Lung (tissue), 12 donors: Measurements from ENCODE around the gene ECE2. TPM values are rescaled to one million over a fixed set of nuclear protein-coding genes. Genes with fewer than 3 reads are reported as not detected.

Source experiments
- ATAC-seq: fragments of 200-7000 bp; cut with Tn5 transposase; one replicate; pipeline ENCODE4 v1.9.1; 2020; ENCODE audit warnings: moderate number of reproducible peaks; ENCODE audit not compliant: insufficient read depth, low FRiP score
- DNase-seq, 3 donors: peaks; one replicate each; pipeline ENCODE4 v3.0.0-alpha.2; 2013 to 2017
- H3K27ac ChIP-seq, 2 donors: one replicate each; pipeline ENCODE4 v1.5.1; 2013; ENCODE audit warnings: mild to moderate bottlenecking in 2 of 2, moderate library complexity in 2 of 2, control low read depth in 1 of 2, inconsistent platforms in 1 of 2, low read depth in 1 of 2, low read length in 1 of 2
- H3K27me3 ChIP-seq, 3 donors: one replicate each; pipeline ENCODE4 v1.5.1; 2013; ENCODE audit warnings: low read length in 2 of 3; ENCODE audit not compliant: control insufficient read depth in 3 of 3, insufficient read depth in 3 of 3
- H3K36me3 ChIP-seq, 4 donors: one replicate each; pipeline ENCODE4 v1.5.1; 2013; ENCODE audit warnings: low read length in 4 of 4, mild to moderate bottlenecking in 1 of 4, moderate library complexity in 1 of 4; ENCODE audit not compliant: control insufficient read depth in 4 of 4, insufficient read depth in 4 of 4
- H3K4me1 ChIP-seq, 5 donors: one replicate each; pipeline ENCODE4 v1.5.1; 2013; ENCODE audit warnings: low read length in 5 of 5, mild to moderate bottlenecking in 2 of 5, moderate library complexity in 1 of 5; ENCODE audit not compliant: control insufficient read depth in 5 of 5, insufficient read depth in 5 of 5
- H3K4me3 ChIP-seq: one replicate; pipeline ENCODE4 v1.5.1; 2013; ENCODE audit warnings: mild to moderate bottlenecking, control low read depth, moderate library complexity
- H3K9ac ChIP-seq, 2 donors: one replicate each; pipeline ENCODE4 v1.5.1; 2013; ENCODE audit warnings: low read length in 2 of 2, control low read depth in 1 of 2; ENCODE audit not compliant: insufficient read depth in 1 of 2
- H3K9me3 ChIP-seq, 4 donors: one replicate each; pipeline ENCODE4 v1.5.1; 2013; ENCODE audit warnings: low read length in 3 of 4, mild to moderate bottlenecking in 1 of 4, moderate library complexity in 1 of 4; ENCODE audit not compliant: control insufficient read depth in 4 of 4, insufficient read depth in 3 of 4
- WGBS, 2 donors: extraction: QIAGEN DNeasy Blood & Tissue Kit; methylation state at CpG; one replicate each; pipeline ENCODE4 v1.1.7; 2013; 5-methylcytosine and 5-hydroxymethylcytosine counted together
- polyA plus RNA-seq, 2 donors: library from polyadenylated mRNA; stranded (reverse); fragments of 200-250 nt; gene quantifications; one replicate each; pipeline ENCODE4 v1.2.1, GENCODE V29; 2013
- total RNA-seq, 2 donors: library from RNA; depleted of rRNA in 1 of 2; stranded (reverse); fragments of >200 nt in 1 of 2; gene quantifications; one replicate each; pipeline ENCODE4 v1.2.1, GENCODE V29; 2014 to 2021
- TF ChIP-seq, protein P1 (sequence below): IDR thresholded peaks from 2 replicates; pipeline ENCODE4 v1.5.1; 2012; ENCODE audit warnings: mild to moderate bottlenecking; ENCODE audit errors: control extremely low read depth, extremely low read depth
- donor health status: control.
- donor health status: control.
- donor health status: Bipolar disorder and iron deficiency.
- donor health status: healthy.
- donor health status: DM: yes; HTN: yes; CAD: no.

ECE2 gene
- total and polyA plus RNA-seq, 4 donors: 0.15 TPM; not detected in 3

DNA sequence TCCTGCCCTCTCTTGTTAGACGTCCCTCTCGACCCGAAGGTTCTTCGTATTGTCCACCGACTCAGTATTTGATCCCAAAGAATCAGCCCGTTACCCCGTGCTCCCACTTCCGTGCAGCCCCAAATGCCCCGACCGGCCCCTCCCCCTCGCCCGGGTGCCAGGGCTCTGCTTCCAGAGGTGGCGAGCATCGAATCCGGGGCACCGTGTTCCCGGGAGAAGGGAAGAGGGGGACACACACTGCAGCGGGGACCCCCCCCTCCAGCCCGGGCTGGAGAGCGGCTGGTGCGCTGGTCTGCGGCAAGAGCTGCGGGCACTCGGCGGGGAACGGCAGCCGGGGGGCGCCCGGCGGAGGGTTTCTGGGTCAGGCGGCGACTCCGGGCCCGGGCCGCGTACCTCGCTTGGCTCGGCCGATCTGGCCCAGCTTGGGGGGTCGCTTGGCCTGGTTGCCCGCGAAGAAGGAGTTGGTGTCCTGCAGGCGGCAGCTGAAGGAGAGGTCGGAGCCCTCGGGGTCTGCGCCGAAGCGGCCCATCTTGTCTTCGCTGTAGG, 15.0 kb upstream of the ECE2 start:
- no peak overlapping the region for H3K9ac ChIP-seq
- H3K27ac ChIP-seq: no peak overlapping the region
- no peaks in the 10 kb centered on the region for H3K9me3 ChIP-seq
- DNase-seq (no peak), ATAC-seq (no peak)
- peak overlapping the region; percentile 25 for H3K4me3 ChIP-seq
- TF ChIP-seq, protein P1, sequence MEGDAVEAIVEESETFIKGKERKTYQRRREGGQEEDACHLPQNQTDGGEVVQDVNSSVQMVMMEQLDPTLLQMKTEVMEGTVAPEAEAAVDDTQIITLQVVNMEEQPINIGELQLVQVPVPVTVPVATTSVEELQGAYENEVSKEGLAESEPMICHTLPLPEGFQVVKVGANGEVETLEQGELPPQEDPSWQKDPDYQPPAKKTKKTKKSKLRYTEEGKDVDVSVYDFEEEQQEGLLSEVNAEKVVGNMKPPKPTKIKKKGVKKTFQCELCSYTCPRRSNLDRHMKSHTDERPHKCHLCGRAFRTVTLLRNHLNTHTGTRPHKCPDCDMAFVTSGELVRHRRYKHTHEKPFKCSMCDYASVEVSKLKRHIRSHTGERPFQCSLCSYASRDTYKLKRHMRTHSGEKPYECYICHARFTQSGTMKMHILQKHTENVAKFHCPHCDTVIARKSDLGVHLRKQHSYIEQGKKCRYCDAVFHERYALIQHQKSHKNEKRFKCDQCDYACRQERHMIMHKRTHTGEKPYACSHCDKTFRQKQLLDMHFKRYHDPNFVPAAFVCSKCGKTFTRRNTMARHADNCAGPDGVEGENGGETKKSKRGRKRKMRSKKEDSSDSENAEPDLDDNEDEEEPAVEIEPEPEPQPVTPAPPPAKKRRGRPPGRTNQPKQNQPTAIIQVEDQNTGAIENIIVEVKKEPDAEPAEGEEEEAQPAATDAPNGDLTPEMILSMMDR: no peak
- peaks cover 0 to 48% (median 31%) of the 10 kb centered on the region in 3 donors for H3K27me3 ChIP-seq
- H3K36me3 ChIP-seq: peaks cover 0 to 4% (median 0%) of the 10 kb centered on the region in 4 donors
- H3K4me1 ChIP-seq: peaks cover 0 to 28% (median 5%) of the 10 kb centered on the region in 5 donors
- WGBS, 2 donors: 1 to 2% methylated on average over 39 to 49 of the region's 49 CpGs

DNA sequence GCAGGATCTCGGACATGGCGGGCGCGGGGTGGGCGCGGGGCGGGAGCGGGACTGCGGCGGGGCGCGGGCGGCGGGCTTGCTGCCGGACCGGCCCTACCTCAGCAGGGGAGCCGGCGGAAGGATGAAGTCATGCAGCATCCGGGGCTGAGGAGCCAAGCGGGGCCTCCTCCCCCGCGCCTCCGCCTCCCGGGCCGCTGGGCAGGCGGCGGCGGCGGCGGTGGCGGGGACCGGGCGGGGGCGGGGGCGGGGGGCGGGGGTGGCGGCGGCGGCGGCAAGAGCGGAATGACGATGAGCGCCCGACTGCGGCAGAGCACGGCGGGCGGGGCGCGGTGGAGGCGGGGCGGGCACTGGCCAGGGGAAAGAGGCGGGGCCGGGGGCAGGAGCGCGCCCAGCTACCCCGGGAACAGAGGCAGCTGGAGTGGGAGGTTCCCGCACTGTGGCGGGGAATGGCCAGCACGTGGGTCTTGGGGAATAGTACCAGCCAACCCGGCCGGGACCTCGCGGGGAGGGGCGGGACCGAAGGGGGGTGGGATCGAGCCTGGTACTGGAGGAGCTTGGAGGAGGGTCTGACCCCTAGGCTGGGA, 14.5 kb upstream of the ECE2 start, which contains the start of gene CAMK2N2:
Gene CAMK2N2 (minus strand): TSS at position 284 of the 584 bp plus-strand sequence. CDS start 268 bp downstream, at position 16.
- DNase-seq: peak; percentile 11 to 47 (median 21)
- peaks cover 0 to 4% (median 0%) of the 10 kb centered on the region in 4 donors for H3K36me3 ChIP-seq
- peak; percentile 67 for ATAC-seq
- peaks cover 0 to 48% (median 31%) of the 10 kb centered on the region in 3 donors for H3K27me3 ChIP-seq
- peaks cover 0 to 28% (median 5%) of the 10 kb centered on the region in 5 donors for H3K4me1 ChIP-seq
- H3K27ac ChIP-seq: no peak within 1 kb of the TSS
- H3K4me3 ChIP-seq: peak within 1 kb of the TSS; percentile 40
- TF ChIP-seq, protein P1: no peak
- H3K9ac ChIP-seq: no peak within 1 kb of the TSS
- WGBS, 2 donors: 1% methylated on average over 20 to 67 of the region's 67 CpGs
- H3K9me3 ChIP-seq: no peaks in the 10 kb centered on the region

DNA sequence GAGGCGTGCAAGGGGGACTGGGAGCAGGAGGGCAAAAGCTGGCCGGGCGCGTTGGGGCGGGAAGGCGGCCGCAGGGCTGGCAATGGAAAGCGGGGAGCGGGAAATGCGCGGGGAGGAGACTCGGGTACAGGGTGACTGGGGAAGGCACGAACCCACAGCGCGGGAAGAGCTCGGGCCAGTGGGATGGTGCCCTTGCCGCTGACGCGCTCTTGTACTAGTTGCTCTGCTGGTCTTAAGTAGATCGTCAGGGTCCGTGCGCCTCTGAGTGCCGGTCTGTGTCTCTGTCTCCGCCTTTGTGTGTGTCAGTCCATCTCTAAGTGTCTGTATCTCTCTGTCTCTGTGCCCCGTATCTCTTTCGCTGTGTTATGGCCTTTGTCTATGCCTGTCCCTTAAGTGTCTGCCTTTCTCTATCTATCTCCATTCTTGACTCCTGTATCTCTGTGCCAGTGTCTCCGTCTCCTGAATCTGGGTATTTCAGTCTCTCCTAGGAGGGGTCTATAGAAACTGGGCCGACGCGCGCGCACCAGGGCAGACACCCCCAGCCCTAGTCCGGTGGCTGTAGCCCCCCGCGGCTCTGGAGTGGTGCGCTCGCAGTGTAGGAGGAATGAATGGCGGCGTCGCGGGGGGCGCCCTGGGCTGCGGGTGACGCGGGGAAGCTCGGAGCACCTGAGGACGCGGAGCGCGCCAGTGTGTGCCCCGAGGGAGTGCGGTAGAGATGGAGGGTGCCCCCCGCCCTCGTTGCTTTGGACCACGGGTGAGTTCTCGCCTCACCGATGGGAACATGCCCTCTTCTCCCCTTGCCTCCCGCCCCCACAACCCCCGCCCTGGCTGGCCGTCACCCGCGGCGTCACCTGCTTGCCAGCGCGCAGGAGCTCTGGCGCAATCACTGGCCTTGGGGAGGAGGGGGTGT, 13.7 kb upstream of the ECE2 start:
- H3K27ac ChIP-seq: no peak overlapping the region
- peak overlapping the region; percentile 40 for H3K4me3 ChIP-seq
- peaks cover 0 to 4% (median 0%) of the 10 kb centered on the region in 4 donors for H3K36me3 ChIP-seq
- peaks cover 0 to 28% (median 5%) of the 10 kb centered on the region in 5 donors for H3K4me1 ChIP-seq
- no peak for ATAC-seq
- H3K9ac ChIP-seq: no peak overlapping the region
- TF ChIP-seq, protein P1: no peak
- peaks cover 0 to 48% (median 31%) of the 10 kb centered on the region in 3 donors for H3K27me3 ChIP-seq
- WGBS, 2 donors: 2% methylated on average over 65 to 66 of the region's 66 CpGs
- DNase-seq: peak in 2 of 3 donors; percentile 7 to 22
- H3K9me3 ChIP-seq: no peaks in the 10 kb centered on the region
